K562 (cell line): Measurements from ENCODE around the gene RNF186. TPM values are rescaled to one million over a fixed set of nuclear protein-coding genes. Genes with fewer than 3 reads are reported as not detected.

Experiments
- ATAC-seq: fragments of 200-7000 bp; cut with Tn5 transposase; 3 replicates; pipeline ENCODE4 v1.9.1; 2020; ENCODE audit warnings: moderate library complexity
- BruUV-seq: library from RNA; stranded (reverse); fragments of 400-500 nt; replicated peaks from 2 replicates; lab custom pipeline; 2021; lab: Mats Ljungman, UMichigan
- CTCF ChIA-PET: fragments of 300-600 bp; formaldehyde crosslinking; extraction: SDS; loops from one replicate; lab custom pipeline; 2021; ENCODE audit warnings: low intra/inter-chr PET ratio; lab: Yijun Ruan, JAX
- POLR2A ChIA-PET: fragments of 300-600, 350-650 bp; sonication (Branson Sonifier 250); formaldehyde crosslinking; extraction: SDS; loops from one replicate; lab custom pipeline; 2021; ENCODE audit warnings: antibody characterized with exemption, inconsistent platforms; lab: Yijun Ruan, JAX
- DNase-seq, 4 experiments: peaks; one replicate each; pipeline versions ENCODE4 v3.0.0 to v3.0.0-alpha.2; 2011 to 2018; ENCODE audit warnings: low spot score in 3 of 4, mixed read lengths in 3 of 4; ENCODE audit errors: extremely low read depth in 1 of 4
- FAIRE-seq: peaks from 2 replicates; lab custom pipeline; 2011; peaks lifted over from hg19 to GRCh38; lab: Jason Lieb, UNC
- H2AFZ ChIP-seq: 2 replicates; pipeline ENCODE4 v1.6.0; 2011; ENCODE audit warnings: low read depth, low read length, control low read depth, inconsistent platforms
- H3K27ac ChIP-seq: fragments of 200-600 bp; 3 replicates; pipeline ENCODE4 v1.8.0; 2011; ENCODE audit warnings: low read depth, mild to moderate bottlenecking, control low read depth, inconsistent platforms, low read length, moderate library complexity, mixed read lengths; ENCODE audit errors: extremely low read depth
- H3K27me3 ChIP-seq, 2 experiments: fragments of 300-600 bp in 1 of 2; 2 replicates in 1 of 2; 3 replicates in 1 of 2; pipeline versions ENCODE4 v1.6.0 to v1.8.0; 2011; ENCODE audit warnings: inconsistent platforms in 2 of 2, low read length in 2 of 2, mild to moderate bottlenecking in 1 of 2, mixed read lengths in 1 of 2, moderate library complexity in 1 of 2; ENCODE audit not compliant: control insufficient read depth in 2 of 2, insufficient read depth in 2 of 2
- H3K36me3 ChIP-seq: fragments of 300-600 bp; 3 replicates; pipeline ENCODE4 v1.8.0; 2011; ENCODE audit warnings: mild to moderate bottlenecking, low read length, inconsistent platforms; ENCODE audit not compliant: control insufficient read depth, insufficient read depth
- H3K4me1 ChIP-seq, 2 experiments: fragments of 200-600 bp in 1 of 2; replicated peaks in 1 of 2; 2 replicates in 1 of 2; 3 replicates in 1 of 2; pipeline versions ENCODE4 v1.5.1 to v1.8.0; 2011; ENCODE audit warnings: inconsistent platforms in 2 of 2, low read length in 2 of 2, mild to moderate bottlenecking in 1 of 2, mixed read lengths in 1 of 2, moderate library complexity in 1 of 2; ENCODE audit not compliant: control insufficient read depth in 2 of 2, insufficient read depth in 2 of 2
- H3K4me2 ChIP-seq: 2 replicates; pipeline ENCODE4 v1.6.1; 2011; ENCODE audit warnings: low read length, control low read depth, inconsistent platforms, mixed read lengths; ENCODE audit not compliant: insufficient read depth
- H3K4me3 ChIP-seq: fragments of 200-600 bp; sonication (generic), shearing (Covaris generic); 2 replicates; pipeline ENCODE4 v1.5.1; 2016; ENCODE audit warnings: control low read depth, inconsistent platforms
- H3K79me2 ChIP-seq: fragments of 200-600 bp; 3 replicates; pipeline ENCODE4 v1.8.0; 2011; ENCODE audit warnings: low read length, inconsistent platforms; ENCODE audit not compliant: control insufficient read depth, insufficient read depth
- H3K9ac ChIP-seq, 2 experiments: 2 replicates each; pipeline versions ENCODE4 v1.6.0 to v1.6.1; 2011; ENCODE audit warnings: low read depth in 2 of 2, low read length in 2 of 2, control low read depth in 1 of 2, inconsistent platforms in 1 of 2, mild to moderate bottlenecking in 1 of 2, mixed read lengths in 1 of 2; ENCODE audit not compliant: insufficient read depth in 1 of 2
- H3K9me1 ChIP-seq: one replicate; pipeline ENCODE4 v1.6.0; 2011; ENCODE audit warnings: inconsistent platforms, mild to moderate bottlenecking, low read length, moderate library complexity; ENCODE audit not compliant: control insufficient read depth, insufficient read depth
- H3K9me3 ChIP-seq: replicated peaks from 2 replicates; pipeline ENCODE4 v1.5.1; 2011; ENCODE audit warnings: low read depth, low read length, inconsistent platforms; ENCODE audit not compliant: control insufficient read depth, insufficient read depth
- H4K20me1 ChIP-seq: replicated peaks from 2 replicates; pipeline ENCODE4 v1.6.1; 2011; ENCODE audit warnings: low read length, inconsistent platforms, mixed read lengths; ENCODE audit not compliant: control insufficient read depth, insufficient read depth
- GATAD2A ChIP-seq: fragments of 450-650 bp; IDR thresholded peaks from 2 replicates; pipeline ENCODE4 v1.6.1; 2017
- GATAD2B ChIP-seq: fragments of 450-650 bp; IDR thresholded peaks from 2 replicates; pipeline ENCODE4 v1.6.1; 2017; ENCODE audit warnings: mild to moderate bottlenecking, borderline replicate concordance
- MLX ChIP-seq, 2 experiments: fragments of 450-650 bp in 1 of 2; sonication (generic) in 1 of 2; formaldehyde crosslinking; conservative IDR thresholded peaks; 2 replicates each; pipeline versions ENCODE4 v1.4.0 to v1.8.1; 2020 to 2022; ENCODE audit warnings: mild to moderate bottlenecking in 1 of 2, missing genetic modification reagents in 1 of 2
- NFIX ChIP-seq: fragments of 250-450 bp; sonication (Bioruptor Pico); IDR thresholded peaks from 2 replicates; pipeline ENCODE4 v1.4.0; 2020; ENCODE audit warnings: low read depth, mild to moderate bottlenecking, moderate library complexity
- ZKSCAN3 ChIP-seq: fragments of 250-450 bp; sonication (Bioruptor Pico); IDR thresholded peaks from 2 replicates; pipeline ENCODE4 v1.4.0; 2020
- ZNF311 ChIP-seq: fragments of 250-450 bp; sonication (Bioruptor Pico); IDR thresholded peaks from 2 replicates; pipeline ENCODE4 v1.4.0; 2020; ENCODE audit warnings: mild to moderate bottlenecking, moderate library complexity
- WGBS: fragments of 100-300 bp; shearing (Covaris generic); methylation state at CpG from one replicate; pipeline ENCODE4 v1.1.6; 2016; ENCODE audit warnings: low coverage, mixed read lengths; ENCODE audit not compliant: insufficient coverage; ENCODE audit errors: missing lambda C conversion rate; 5-methylcytosine and 5-hydroxymethylcytosine counted together
- in situ Hi-C: fragments of 300-500 bp; cut with MboI; formaldehyde crosslinking; loops from 4 replicates; pipeline ENCODE4 v1.15.0; 2018; ENCODE audit warnings: inconsistent platforms, mixed read lengths
- intact Hi-C: fragments of 100-400 bp; cut with micrococcal nuclease; formaldehyde crosslinking; loops from 2 replicates; pipeline ENCODE4 v1.14.2; 2022
- polyA plus RNA-seq, 8 experiments: library from polyadenylated mRNA; depleted of rRNA in 4 of 8; stranded (reverse) in 5 of 8; unstranded in 3 of 8; fragments of >200 nt; fragmentation: Nextera tagmentation in 2 of 8; fragmentation: Illumina TruSeq in 1 of 8; extraction: Ambion mirVana in 2 of 8; extraction: Trizol in 1 of 8; gene quantifications; 2 replicates each; pipeline versions ENCODE4 v1.2.1 to v1.2.3, GENCODE V29; 2011 to 2014; ENCODE audit warnings: inconsistent platforms in 1 of 8, missing spikeins in 1 of 8
- total RNA-seq, 7 experiments: library from RNA; depleted of rRNA in 6 of 7; stranded (reverse); fragments of >200 nt in 6 of 7; fragmentation: Illumina TruSeq in 2 of 7; extraction: Trizol in 2 of 7; gene quantifications; 2 replicates each; pipeline versions ENCODE4 v1.2.1 to v1.2.3, GENCODE V29; 2011 to 2021; ENCODE audit warnings: low replicate concordance in 1 of 7

The RNF186 gene
- total and polyA plus RNA-seq, 9 of the 15 experiments (the other 6 are each of a cell fraction or from before 2014, with no cell fraction given): not detected

- TF ChIP-seq ZKSCAN3 (CRISPR knock-in tag) (no peak), NFIX (CRISPR knock-in tag) (no peak)
These were observed 44.8 kb upstream of the RNF186 start (continued) for GRCh38 chr1:19859876-19860275.

GRCh38 chr1:19858893-19859292 is 43.8 kb upstream of the RNF186 start:
- Histone ChIP-seq H3K36me3 (no peaks in the 10 kb centered on the region), H3K27ac (no peak overlapping the region), H3K4me3 (no peak overlapping the region), H3K27me3 (peaks cover 5 to 11% of the 10 kb centered on the region in 2 experiments; a peak in 3 of 5 replicates), H2AFZ (no peak overlapping the region), H3K9ac (no peak overlapping the region), H4K20me1 (no peaks in the 10 kb centered on the region; the same call in 1 of the 2 replicates), H3K9me1 (no peaks in the 10 kb centered on the region), H3K4me1 (peaks cover 0 to 13% of the 10 kb centered on the region in 2 experiments; a peak in 2 of 5 replicates), H3K79me2 (no peaks in the 10 kb centered on the region), H3K9me3 (no peaks in the 10 kb centered on the region; the same call in 1 of the 2 replicates), H3K4me2 (no peak overlapping the region)
- DNase-seq: no peak
- intact Hi-C loops: no loop called here
- no peak for TF ChIP-seq GATAD2A
- TF ChIP-seq MLX (CRISPR knock-in tag; conservative IDR thresholded peaks at IDR 0.05): no peak
- TF ChIP-seq GATAD2B: no peak
- no peak for TF ChIP-seq ZNF311
- WGBS: 0% methylated on average over 5 of the region's 5 CpGs
- no TSS peak for BruUV-seq
- no peak for ATAC-seq
- CTCF ChIA-PET: no interaction called here
- in situ Hi-C loops: no loop called here
- no peak for FAIRE-seq
- POLR2A ChIA-PET: interaction anchor here (0.6 kb wide), 1 partner anchor 127 kb away, joined by 3 read pairs; no protein-coding TSS in a partner anchor
